Mucosa of stomach (tissue), 1 donor: ENCODE results near the gene CPNE4.

ENCODE experiments used
- H3K27me3 ChIP-seq: one replicate; pipeline ENCODE4 v1.7.0; 2013; ENCODE audit warnings: mild to moderate bottlenecking, low read length; ENCODE audit not compliant: control insufficient read depth, insufficient read depth
- H3K36me3 ChIP-seq: one replicate; pipeline ENCODE4 v1.7.0; 2013; ENCODE audit warnings: low read length; ENCODE audit not compliant: control insufficient read depth, insufficient read depth
- H3K4me1 ChIP-seq: one replicate; pipeline ENCODE4 v1.7.0; 2013; ENCODE audit warnings: mild to moderate bottlenecking, low read length; ENCODE audit not compliant: control insufficient read depth, insufficient read depth
- H3K4me3 ChIP-seq: one replicate; pipeline ENCODE4 v1.7.0; 2013; ENCODE audit warnings: low read length
- H3K9ac ChIP-seq: one replicate; pipeline ENCODE4 v1.7.0; 2013; ENCODE audit warnings: mild to moderate bottlenecking, low read length, moderate library complexity
- H3K9me3 ChIP-seq: one replicate; pipeline ENCODE4 v1.7.0; 2013; ENCODE audit warnings: mild to moderate bottlenecking, low read length, moderate library complexity; ENCODE audit not compliant: control insufficient read depth
- donor health status: Pancreatic carcinoma.

Gene CPNE4

GRCh38 chr3:131591394-131592014, 443.3 kb downstream of the CPNE4 start:
- Histone ChIP-seq H3K4me1 (no peaks in the 10 kb centered on the region), H3K4me3 (no peak overlapping the region), H3K9ac (no peak overlapping the region), H3K27me3 (no peaks in the 10 kb centered on the region), H3K36me3 (no peaks in the 10 kb centered on the region), H3K9me3 (no peaks in the 10 kb centered on the region)

GRCh38 chr3:131586277-131586676, 448.5 kb downstream of the CPNE4 start:
- Histone ChIP-seq H3K4me1 (no peaks in the 10 kb centered on the region), H3K9me3 (no peaks in the 10 kb centered on the region), H3K36me3 (no peaks in the 10 kb centered on the region), H3K4me3 (no peak overlapping the region), H3K9ac (no peak overlapping the region), H3K27me3 (no peaks in the 10 kb centered on the region)

DNA sequence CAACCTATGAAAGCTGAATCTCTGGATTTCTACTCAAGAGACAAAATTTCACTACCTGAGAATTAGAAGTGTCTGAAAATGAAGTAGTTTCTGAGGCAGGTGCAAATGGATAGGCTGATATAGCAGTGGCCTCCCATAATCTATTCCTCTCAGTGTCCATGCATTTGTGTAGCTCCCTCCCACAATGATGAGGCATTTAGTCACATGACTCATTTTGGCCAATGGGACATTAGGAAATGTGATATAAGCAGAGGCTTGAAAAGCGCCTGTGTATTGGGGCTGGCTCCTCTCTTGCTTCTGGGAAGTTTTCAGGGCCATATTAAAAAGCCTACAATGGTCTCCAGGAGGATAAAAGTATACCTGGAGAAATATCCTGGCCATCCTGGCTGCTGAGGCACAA, 452.4 kb downstream of the CPNE4 start:
- no peaks in the 10 kb centered on the region for H3K9me3 ChIP-seq
- H3K4me1 ChIP-seq = no peaks in the 10 kb centered on the region
- no peak overlapping the region for H3K9ac ChIP-seq
- H3K36me3 ChIP-seq = no peaks in the 10 kb centered on the region
- H3K27me3 ChIP-seq = no peaks in the 10 kb centered on the region
- H3K4me3 ChIP-seq = no peak overlapping the region

DNA sequence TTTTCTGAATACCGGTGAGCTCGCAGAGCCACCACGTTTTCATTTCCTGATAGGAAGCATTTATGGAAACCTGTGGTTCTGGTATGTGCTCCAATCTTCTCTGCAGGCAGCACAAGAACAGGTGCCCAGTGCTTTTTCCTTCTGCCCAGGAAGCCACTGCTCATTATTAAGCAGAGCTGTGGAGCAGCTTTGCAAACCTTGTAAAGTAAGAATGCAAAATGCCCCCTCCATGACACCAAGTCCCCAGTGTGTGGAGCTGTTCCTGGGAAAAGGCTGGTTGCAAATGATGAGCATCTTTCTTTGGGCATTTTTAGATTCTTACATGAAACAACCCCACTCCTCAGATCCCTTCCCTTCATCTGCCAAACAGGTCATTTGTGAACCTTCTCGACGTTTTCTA, 466.4 kb downstream of the CPNE4 start:
- Histone ChIP-seq H3K9me3 (no peaks in the 10 kb centered on the region), H3K4me1 (no peaks in the 10 kb centered on the region), H3K4me3 (no peak overlapping the region), H3K36me3 (no peaks in the 10 kb centered on the region), H3K9ac (no peak overlapping the region), H3K27me3 (no peaks in the 10 kb centered on the region)

DNA sequence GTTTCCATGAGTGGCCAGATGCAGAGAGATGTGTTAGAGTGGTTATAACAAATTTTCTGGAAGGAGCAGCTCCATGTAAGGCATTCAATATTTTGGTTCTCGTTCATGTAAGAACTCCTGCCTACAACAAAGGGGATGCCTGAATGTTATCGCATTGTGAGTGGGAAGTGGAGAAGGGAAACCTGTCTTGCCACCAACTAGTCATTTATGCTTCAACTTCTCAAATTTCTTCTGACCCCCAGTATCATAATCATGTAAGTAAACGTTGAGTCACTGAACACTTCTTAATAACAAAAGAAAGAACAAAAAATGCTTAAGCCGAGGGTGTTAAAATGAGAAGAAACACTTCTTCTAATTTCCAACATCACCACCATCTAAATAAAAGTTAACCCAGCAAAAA, 470.0 kb downstream of the CPNE4 start:
- Histone ChIP-seq H3K9me3 (no peaks in the 10 kb centered on the region), H3K36me3 (no peaks in the 10 kb centered on the region), H3K4me3 (no peak overlapping the region), H3K9ac (no peak overlapping the region), H3K27me3 (no peaks in the 10 kb centered on the region), H3K4me1 (no peaks in the 10 kb centered on the region)

DNA sequence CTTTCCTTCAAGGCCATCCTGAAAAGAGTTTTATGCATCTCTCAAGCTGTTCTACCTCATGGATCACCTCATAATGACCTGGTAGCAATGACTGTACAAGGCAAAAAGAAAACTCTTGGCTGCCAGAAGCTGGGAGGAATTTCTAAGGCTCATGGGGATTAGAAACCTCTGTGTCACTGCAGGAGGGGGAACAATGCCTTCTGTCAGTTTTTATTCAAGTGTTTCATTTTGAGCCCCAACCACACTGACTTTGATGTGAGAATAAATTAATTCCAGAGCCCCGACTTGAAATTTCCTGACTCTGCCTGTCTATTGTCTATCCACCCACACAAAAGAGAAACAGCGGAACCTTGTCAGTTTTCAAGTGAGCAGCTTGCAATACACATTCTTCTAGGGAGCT, 473.3 kb downstream of the CPNE4 start:
- H3K36me3 ChIP-seq = no peaks in the 10 kb centered on the region
- H3K4me1 ChIP-seq = no peaks in the 10 kb centered on the region
- H3K4me3 ChIP-seq = no peak overlapping the region
- no peak overlapping the region for H3K9ac ChIP-seq
- H3K27me3 ChIP-seq = no peaks in the 10 kb centered on the region
- no peaks in the 10 kb centered on the region for H3K9me3 ChIP-seq

GRCh38 chr3:131560795-131561194, 474.0 kb downstream of the CPNE4 start:
- no peaks in the 10 kb centered on the region for H3K36me3 ChIP-seq
- no peaks in the 10 kb centered on the region for H3K9me3 ChIP-seq
- no peak overlapping the region for H3K4me3 ChIP-seq
- H3K27me3 ChIP-seq = no peaks in the 10 kb centered on the region
- no peaks in the 10 kb centered on the region for H3K4me1 ChIP-seq
- no peak overlapping the region for H3K9ac ChIP-seq

- Histone ChIP-seq H3K36me3 (no peaks in the 10 kb centered on the region), H3K9me3 (no peaks in the 10 kb centered on the region)
Observed at GRCh38 chr3:131555456-131555855, 479.4 kb downstream of the CPNE4 start.

DNA sequence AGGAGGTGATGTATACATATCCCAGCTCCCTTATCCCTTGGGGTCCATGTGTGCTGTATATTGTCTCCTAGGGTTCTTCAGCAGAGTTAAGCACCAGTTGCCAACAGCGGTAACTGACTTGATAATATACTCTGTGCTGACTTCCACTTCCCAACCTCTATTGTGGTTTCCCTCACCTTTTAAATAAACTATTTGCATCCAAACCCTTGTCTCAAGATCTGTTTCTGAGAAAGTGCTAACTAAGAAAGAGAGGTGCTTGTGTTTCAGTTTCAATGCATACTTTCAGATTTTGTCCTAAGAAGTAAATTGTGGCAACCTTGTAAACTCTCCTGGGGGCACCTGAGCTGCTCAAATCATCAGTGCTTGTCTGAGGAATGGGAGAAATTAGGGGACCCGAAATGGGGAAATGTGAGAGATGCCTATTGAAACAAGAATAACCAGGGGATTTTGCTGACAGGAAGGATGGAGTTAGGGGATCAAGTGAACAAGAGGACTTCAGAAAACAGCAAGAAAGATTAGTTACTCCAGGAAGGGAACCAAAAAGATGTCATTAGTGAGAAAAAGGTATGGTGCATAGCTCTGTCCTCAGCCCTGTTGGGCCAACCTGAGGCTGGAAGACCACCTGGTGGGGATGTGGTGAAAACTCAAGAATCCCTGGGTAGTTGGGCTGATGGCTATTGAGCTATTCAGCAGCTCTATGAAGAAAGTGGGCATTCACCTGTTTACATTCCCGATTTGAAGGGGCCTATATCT, 481.1 kb downstream of the CPNE4 start:
- H3K4me1 ChIP-seq = no peaks in the 10 kb centered on the region
- no peaks in the 10 kb centered on the region for H3K36me3 ChIP-seq
- no peak overlapping the region for H3K9ac ChIP-seq
- H3K4me3 ChIP-seq = no peak overlapping the region
- no peaks in the 10 kb centered on the region for H3K27me3 ChIP-seq
- H3K9me3 ChIP-seq = no peaks in the 10 kb centered on the region

More at GRCh38 chr3:131555456-131555855, 479.4 kb downstream of the CPNE4 start:
- H3K4me1 ChIP-seq = no peaks in the 10 kb centered on the region
- H3K4me3 ChIP-seq = no peak overlapping the region
- no peak overlapping the region for H3K9ac ChIP-seq
- H3K27me3 ChIP-seq = no peaks in the 10 kb centered on the region

- no peaks in the 10 kb centered on the region for H3K9me3 ChIP-seq
- no peaks in the 10 kb centered on the region for H3K4me1 ChIP-seq
- no peaks in the 10 kb centered on the region for H3K36me3 ChIP-seq
- H3K27me3 ChIP-seq = no peaks in the 10 kb centered on the region
- no peak overlapping the region for H3K9ac ChIP-seq
- no peak overlapping the region for H3K4me3 ChIP-seq
Observed at GRCh38 chr3:131551761-131552160, 483.1 kb downstream of the CPNE4 start.

GRCh38 chr3:131550562-131551465, 484.0 kb downstream of the CPNE4 start:
- H3K4me3 ChIP-seq = no peak overlapping the region
- no peaks in the 10 kb centered on the region for H3K36me3 ChIP-seq
- H3K9me3 ChIP-seq = no peaks in the 10 kb centered on the region
- H3K27me3 ChIP-seq = no peaks in the 10 kb centered on the region
- H3K9ac ChIP-seq = no peak overlapping the region
- no peaks in the 10 kb centered on the region for H3K4me1 ChIP-seq

- no peak overlapping the region for H3K9ac ChIP-seq
- no peak overlapping the region for H3K4me3 ChIP-seq
- no peaks in the 10 kb centered on the region for H3K27me3 ChIP-seq
- H3K9me3 ChIP-seq = no peaks in the 10 kb centered on the region
- H3K36me3 ChIP-seq = no peaks in the 10 kb centered on the region
- no peaks in the 10 kb centered on the region for H3K4me1 ChIP-seq
Observed at GRCh38 chr3:131549340-131549739, 485.5 kb downstream of the CPNE4 start.
